ENCODE measurements around the gene SLC35E2B.
A peak's percentile ranks its signal among the peaks of the same experiment; 100 is the strongest.

SLC35E2B gene

GRCh38 chr1:1614954-1615255 is 77.7 kb downstream of the SLC35E2B start:
- peaks cover 24% of the 10 kb centered on the region for H3K36me3 ChIP-seq (ENCODE audit: control insufficient read depth, insufficient read depth, low read length)
- H3K9me3 ChIP-seq (ENCODE audit: control insufficient read depth, low read length) = no peaks in the 10 kb centered on the region
- 0 to 1% methylated on average over 22 to 23 of the region's 23 CpGs for WGBS, 2 experiments (ENCODE audit: insufficient coverage in 2 of 2)
- peaks cover 18% of the 10 kb centered on the region for H3K4me1 ChIP-seq (ENCODE audit: control insufficient read depth, insufficient read depth, low read length, poor library complexity, severe bottlenecking)
- peak overlapping the region; percentile 79 for H3K4me3 ChIP-seq (ENCODE audit: extremely low read depth, insufficient read depth, low read length, poor library complexity, severe bottlenecking)
- peak overlapping the region; percentile 100 for H3K27ac ChIP-seq (ENCODE audit: low read depth, low read length, severe bottlenecking)

GRCh38 chr1:1614204-1614953 is 78.2 kb downstream of the SLC35E2B start:
- H3K27ac ChIP-seq (ENCODE audit: low read depth, low read length, severe bottlenecking) = peak overlapping the region; percentile 100
- 48 to 50% methylated on average over 30 of the region's 30 CpGs for WGBS, 2 experiments (ENCODE audit: insufficient coverage in 2 of 2)
- H3K4me3 ChIP-seq (ENCODE audit: extremely low read depth, insufficient read depth, low read length, poor library complexity, severe bottlenecking) = peak overlapping the region; percentile 79
- H3K36me3 ChIP-seq (ENCODE audit: control insufficient read depth, insufficient read depth, low read length) = peaks cover 22% of the 10 kb centered on the region
- H3K4me1 ChIP-seq (ENCODE audit: control insufficient read depth, insufficient read depth, low read length, poor library complexity, severe bottlenecking) = peaks cover 18% of the 10 kb centered on the region
- H3K9me3 ChIP-seq (ENCODE audit: control insufficient read depth, low read length) = no peaks in the 10 kb centered on the region

- H3K27ac ChIP-seq (ENCODE audit: low read depth, low read length, severe bottlenecking) = no peak overlapping the region
- 82 to 88% methylated on average over 11 of the region's 11 CpGs for WGBS, 2 experiments (ENCODE audit: insufficient coverage in 2 of 2)
- H3K36me3 ChIP-seq (ENCODE audit: control insufficient read depth, insufficient read depth, low read length) = peaks cover 18% of the 10 kb centered on the region
- peak overlapping the region; percentile 79 for H3K4me3 ChIP-seq (ENCODE audit: extremely low read depth, insufficient read depth, low read length, poor library complexity, severe bottlenecking)
- H3K9me3 ChIP-seq (ENCODE audit: control insufficient read depth, low read length) = no peaks in the 10 kb centered on the region
- H3K4me1 ChIP-seq (ENCODE audit: control insufficient read depth, insufficient read depth, low read length, poor library complexity, severe bottlenecking) = peaks cover 18% of the 10 kb centered on the region
These were observed 79.0 kb downstream of the SLC35E2B start for GRCh38 chr1:1613509-1614082.

- Histone ChIP-seq H3K36me3 (ENCODE audit: control insufficient read depth, insufficient read depth, low read length) (peaks cover 4% of the 10 kb centered on the region), H3K4me3 (ENCODE audit: extremely low read depth, insufficient read depth, low read length, poor library complexity, severe bottlenecking) (no peak overlapping the region), H3K27ac (ENCODE audit: low read depth, low read length, severe bottlenecking) (no peak overlapping the region), H3K4me1 (ENCODE audit: control insufficient read depth, insufficient read depth, low read length, poor library complexity, severe bottlenecking) (peaks cover 16% of the 10 kb centered on the region), H3K9me3 (ENCODE audit: control insufficient read depth, low read length) (no peaks in the 10 kb centered on the region)
- WGBS, 2 experiments (ENCODE audit: insufficient coverage in 2 of 2) = no CpG with 5 or more reads among the region's 3 CpGs
These were observed 80.5 kb downstream of the SLC35E2B start for GRCh38 chr1:1612104-1612400.

- WGBS, 2 experiments (ENCODE audit: insufficient coverage in 2 of 2) = 88 to 89% methylated on average over 8 to 9 of the region's 9 CpGs
- Histone ChIP-seq H3K9me3 (ENCODE audit: control insufficient read depth, low read length) (no peaks in the 10 kb centered on the region), H3K4me1 (ENCODE audit: control insufficient read depth, insufficient read depth, low read length, poor library complexity, severe bottlenecking) (peaks cover 13% of the 10 kb centered on the region), H3K4me3 (ENCODE audit: extremely low read depth, insufficient read depth, low read length, poor library complexity, severe bottlenecking) (no peak overlapping the region), H3K36me3 (ENCODE audit: control insufficient read depth, insufficient read depth, low read length) (peaks cover 2% of the 10 kb centered on the region), H3K27ac (ENCODE audit: low read depth, low read length, severe bottlenecking) (no peak overlapping the region)
These were observed 81.8 kb downstream of the SLC35E2B start for GRCh38 chr1:1610796-1611195.

GRCh38 chr1:1609822-1610485 is 82.6 kb downstream of the SLC35E2B start:
- H3K36me3 ChIP-seq (ENCODE audit: control insufficient read depth, insufficient read depth, low read length) = peaks cover 2% of the 10 kb centered on the region
- H3K4me1 ChIP-seq (ENCODE audit: control insufficient read depth, insufficient read depth, low read length, poor library complexity, severe bottlenecking) = peaks cover 13% of the 10 kb centered on the region
- H3K9me3 ChIP-seq (ENCODE audit: control insufficient read depth, low read length) = no peaks in the 10 kb centered on the region
- H3K27ac ChIP-seq (ENCODE audit: low read depth, low read length, severe bottlenecking) = no peak overlapping the region
- H3K4me3 ChIP-seq (ENCODE audit: extremely low read depth, insufficient read depth, low read length, poor library complexity, severe bottlenecking) = no peak overlapping the region
- WGBS, 2 experiments (ENCODE audit: insufficient coverage in 2 of 2) = 79 to 80% methylated on average over 10 to 11 of the region's 12 CpGs
